CD14-positive monocyte (primary cell): ENCODE data around the gene DENR. TPM values are rescaled to one million over a fixed set of nuclear protein-coding genes. Genes with fewer than 3 reads are reported as not detected.
A peak's percentile ranks its signal among the peaks of the same experiment; 100 is the strongest.

Experiments
- DNase-seq, 3 donors: peaks; one replicate each; pipeline ENCODE4 v3.0.0-alpha.2; 2011 to 2022
- H2AFZ ChIP-seq: 2 replicates; pipeline ENCODE4 v1.6.0; 2012; ENCODE audit warnings: mild to moderate bottlenecking, low read depth, low read length, inconsistent platforms; ENCODE audit not compliant: insufficient read depth, poor library complexity, severe bottlenecking
- H3K27ac ChIP-seq, 2 donors: 1 replicate in 1 of 2; 2 replicates in 1 of 2; pipeline ENCODE4 v1.5.1; 2012 to 2013; ENCODE audit warnings: low read length in 2 of 2, control low read depth in 1 of 2, inconsistent platforms in 1 of 2, low read depth in 1 of 2, mild to moderate bottlenecking in 1 of 2
- H3K27me3 ChIP-seq, 2 donors: one replicate each; pipeline versions ENCODE4 v1.6.0 to v1.6.1; 2011 to 2013; ENCODE audit warnings: low read length in 2 of 2; ENCODE audit not compliant: control insufficient read depth in 2 of 2, insufficient read depth in 2 of 2
- H3K36me3 ChIP-seq, 2 donors: replicated peaks in 1 of 2; 1 replicate in 1 of 2; 2 replicates in 1 of 2; pipeline versions ENCODE4 v1.5.1 to v1.6.1; 2012 to 2013; ENCODE audit warnings: low read length in 2 of 2, control low read depth in 1 of 2, inconsistent platforms in 1 of 2, mild to moderate bottlenecking in 1 of 2; ENCODE audit not compliant: insufficient read depth in 2 of 2, control insufficient read depth in 1 of 2
- H3K4me1 ChIP-seq, 2 donors: 1 replicate in 1 of 2; 2 replicates in 1 of 2; pipeline versions ENCODE4 v1.5.1 to v1.6.1; 2012 to 2013; ENCODE audit warnings: low read length in 2 of 2, control low read depth in 1 of 2, inconsistent platforms in 1 of 2, mild to moderate bottlenecking in 1 of 2, moderate library complexity in 1 of 2; ENCODE audit not compliant: insufficient read depth in 2 of 2, control insufficient read depth in 1 of 2
- H3K4me2 ChIP-seq: replicated peaks from 2 replicates; pipeline ENCODE3; 2012; ENCODE audit warnings: low read length, moderate library complexity, mild to moderate bottlenecking; ENCODE audit not compliant: poor library complexity, severe bottlenecking; ENCODE audit errors: extremely low read depth
- H3K4me3 ChIP-seq, 3 experiments: fragments of 200-600 bp in 1 of 3; sonication (generic) in 1 of 3; replicated peaks in 1 of 3; 1 replicate in 2 of 3; 2 replicates in 1 of 3; pipeline ENCODE4 v1.5.1; 2011 to 2013; ENCODE audit warnings: low read length in 3 of 3, mild to moderate bottlenecking in 3 of 3, control low read depth in 2 of 3, low read depth in 2 of 3, inconsistent platforms in 1 of 3, moderate library complexity in 1 of 3
- H3K79me2 ChIP-seq: 2 replicates; pipeline ENCODE4 v1.6.0; 2012; ENCODE audit warnings: mild to moderate bottlenecking, control low read depth, inconsistent platforms, low read length, moderate library complexity; ENCODE audit not compliant: insufficient read depth
- H3K9ac ChIP-seq: 2 replicates; pipeline ENCODE4 v1.6.0; 2017; ENCODE audit warnings: low read length, mild to moderate bottlenecking; ENCODE audit not compliant: insufficient read depth, poor library complexity, severe bottlenecking
- H3K9me3 ChIP-seq, 2 donors: replicated peaks in 1 of 2; 1 replicate in 1 of 2; 2 replicates in 1 of 2; pipeline versions ENCODE4 v1.5.1 to v1.6.1; 2012 to 2013; ENCODE audit warnings: low read length in 2 of 2, control low read depth in 1 of 2; ENCODE audit not compliant: control insufficient read depth in 1 of 2, insufficient read depth in 1 of 2
- H4K20me1 ChIP-seq: 2 replicates; pipeline ENCODE4 v1.6.0; 2012; ENCODE audit warnings: mild to moderate bottlenecking, low read length, control low read depth, moderate library complexity; ENCODE audit not compliant: insufficient read depth
- H3K27ac Mint-ChIP-seq, 7 donors: one replicate each; pipeline ENCODE4 v1.8.0; 2020; ENCODE audit warnings: mild to moderate bottlenecking in 7 of 7, mixed read lengths in 7 of 7, moderate library complexity in 6 of 7, inconsistent platforms in 2 of 7
- H3K27me3 Mint-ChIP-seq, 3 donors: one replicate each; pipeline ENCODE4 v1.8.0; 2021 to 2022; ENCODE audit warnings: low read depth in 3 of 3, mild to moderate bottlenecking in 3 of 3, mixed read lengths in 3 of 3, moderate library complexity in 3 of 3, inconsistent platforms in 1 of 3
- H3K36me3 Mint-ChIP-seq, 2 donors: one replicate each; pipeline ENCODE4 v1.8.0; 2020; ENCODE audit warnings: mixed read lengths in 2 of 2, inconsistent platforms in 1 of 2, mild to moderate bottlenecking in 1 of 2
- H3K4me1 Mint-ChIP-seq: one replicate; pipeline ENCODE4 v1.8.0; 2020; ENCODE audit warnings: mild to moderate bottlenecking, mixed read lengths
- H3K4me3 Mint-ChIP-seq, 2 donors: one replicate each; pipeline ENCODE4 v1.8.0; 2020; ENCODE audit warnings: mild to moderate bottlenecking in 2 of 2, mixed read lengths in 2 of 2, moderate library complexity in 1 of 2
- H3K9me3 Mint-ChIP-seq, 7 donors: one replicate each; pipeline ENCODE4 v1.8.0; 2020 to 2022; ENCODE audit warnings: mixed read lengths in 7 of 7, mild to moderate bottlenecking in 6 of 7, moderate library complexity in 6 of 7, inconsistent platforms in 2 of 7
- WGBS: methylation state at CpG from one replicate; pipeline ENCODE4 v1.1.5; 2013; ENCODE audit warnings: missing lambda C conversion rate; ENCODE audit not compliant: insufficient coverage; 5-methylcytosine and 5-hydroxymethylcytosine counted together
- intact Hi-C, 2 donors: fragments of 100-400 bp; cut with micrococcal nuclease; formaldehyde crosslinking; loops; one replicate each; pipeline versions ENCODE4 v1.15.0 to v1.15.1; 2023
- polyA plus RNA-seq, 3 donors: library from polyadenylated mRNA; depleted of rRNA in 1 of 3; unstranded in 2 of 3; stranded (reverse) in 1 of 3; fragments of 300-500 nt in 2 of 3; fragments of >200 nt in 1 of 3; fragmentation: Illumina TruSeq in 2 of 3; gene quantifications; 1 replicate in 2 of 3; 2 replicates in 1 of 3; pipeline ENCODE4 v1.2.3, GENCODE V29; 2012 to 2021
- TF ChIP-seq, protein P1 (sequence below): fragments of 200-600 bp; IDR thresholded peaks from one replicate; pipeline ENCODE4 v1.8.0; 2022; ENCODE audit warnings: antibody characterized with exemption, mild to moderate bottlenecking

DENR gene
- polyA plus RNA-seq, 3 donors, result 11.2 to 34.1 (median 32.5) TPM

DNA sequence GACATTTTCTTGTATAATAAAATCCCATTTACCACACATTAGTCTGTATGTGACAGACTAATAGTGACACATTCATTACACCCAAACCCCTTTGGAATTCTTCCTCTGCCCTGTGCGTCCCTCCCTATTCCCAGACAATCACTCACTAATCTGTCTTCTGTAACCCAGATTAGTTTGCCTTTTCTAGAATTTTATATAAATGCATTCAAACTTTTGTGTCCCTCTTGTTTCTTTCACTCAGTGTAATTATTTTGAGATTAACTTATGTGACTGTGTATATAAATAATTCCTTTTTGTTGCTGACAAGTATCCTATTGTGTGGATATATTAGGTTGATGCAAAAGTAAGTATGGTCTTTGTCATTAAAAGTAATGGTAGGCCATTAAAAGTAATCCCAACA lies 55.0 kb downstream of the DENR start:
- intact Hi-C loops, result no loop called here
- TF ChIP-seq, protein P1, sequence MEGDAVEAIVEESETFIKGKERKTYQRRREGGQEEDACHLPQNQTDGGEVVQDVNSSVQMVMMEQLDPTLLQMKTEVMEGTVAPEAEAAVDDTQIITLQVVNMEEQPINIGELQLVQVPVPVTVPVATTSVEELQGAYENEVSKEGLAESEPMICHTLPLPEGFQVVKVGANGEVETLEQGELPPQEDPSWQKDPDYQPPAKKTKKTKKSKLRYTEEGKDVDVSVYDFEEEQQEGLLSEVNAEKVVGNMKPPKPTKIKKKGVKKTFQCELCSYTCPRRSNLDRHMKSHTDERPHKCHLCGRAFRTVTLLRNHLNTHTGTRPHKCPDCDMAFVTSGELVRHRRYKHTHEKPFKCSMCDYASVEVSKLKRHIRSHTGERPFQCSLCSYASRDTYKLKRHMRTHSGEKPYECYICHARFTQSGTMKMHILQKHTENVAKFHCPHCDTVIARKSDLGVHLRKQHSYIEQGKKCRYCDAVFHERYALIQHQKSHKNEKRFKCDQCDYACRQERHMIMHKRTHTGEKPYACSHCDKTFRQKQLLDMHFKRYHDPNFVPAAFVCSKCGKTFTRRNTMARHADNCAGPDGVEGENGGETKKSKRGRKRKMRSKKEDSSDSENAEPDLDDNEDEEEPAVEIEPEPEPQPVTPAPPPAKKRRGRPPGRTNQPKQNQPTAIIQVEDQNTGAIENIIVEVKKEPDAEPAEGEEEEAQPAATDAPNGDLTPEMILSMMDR, result no peak
- no peak overlapping the region for H3K27ac Mint-ChIP-seq
- Histone ChIP-seq H3K79me2 (no peaks in the 10 kb centered on the region), H4K20me1 (no peaks in the 10 kb centered on the region), H2AFZ (no peak overlapping the region), H3K9me3 (peaks cover 0 to 3% of the 10 kb centered on the region in 2 donors), H3K27ac (no peak overlapping the region), H3K4me3 (no peak overlapping the region), H3K36me3 (no peaks in the 10 kb centered on the region), H3K9ac (no peak overlapping the region), H3K4me1 (no peaks in the 10 kb centered on the region), H3K4me2 (no peak overlapping the region), H3K27me3 (no peaks in the 10 kb centered on the region)
- H3K27me3 Mint-ChIP-seq, result peaks cover 0 to 3% (median 0%) of the 10 kb centered on the region in 3 donors
- no peaks in the 10 kb centered on the region for H3K4me1 Mint-ChIP-seq
- WGBS, result no CpG with 5 or more reads among the region's 1 CpG
- no peak overlapping the region for H3K4me3 Mint-ChIP-seq
- H3K9me3 Mint-ChIP-seq, result peaks cover 0 to 4% (median 2%) of the 10 kb centered on the region in 7 donors
- H3K36me3 Mint-ChIP-seq, result no peaks in the 10 kb centered on the region
- no peak for DNase-seq

DNA sequence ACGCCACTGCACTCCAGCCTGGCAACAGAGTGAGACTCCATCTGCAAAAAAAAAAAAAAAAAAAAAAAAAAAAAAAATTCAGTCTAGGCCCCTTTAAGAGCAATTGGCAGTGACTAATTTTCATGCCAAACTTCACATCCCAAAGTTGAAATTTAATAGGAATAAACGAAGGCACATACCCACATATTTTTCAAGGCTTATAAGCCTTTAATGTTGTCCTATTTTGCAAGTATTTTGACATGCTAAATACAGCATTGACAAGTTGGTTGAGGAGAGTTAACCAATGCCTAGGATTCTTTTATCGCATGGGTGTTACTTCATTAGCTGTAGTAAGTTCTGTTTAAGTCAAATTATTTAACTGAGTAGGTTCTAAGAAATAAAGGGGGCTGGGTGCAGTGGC lies 59.2 kb downstream of the DENR start:
- TF ChIP-seq, protein P1, result no peak
- intact Hi-C loops, result no loop called here
- Histone ChIP-seq H4K20me1 (no peaks in the 10 kb centered on the region), H3K79me2 (no peaks in the 10 kb centered on the region), H3K9me3 (peaks cover 0 to 3% of the 10 kb centered on the region in 2 donors), H3K27me3 (no peaks in the 10 kb centered on the region), H3K9ac (no peak overlapping the region), H3K36me3 (no peaks in the 10 kb centered on the region), H3K27ac (no peak overlapping the region), H3K4me1 (no peaks in the 10 kb centered on the region), H3K4me3 (no peak overlapping the region), H3K4me2 (no peak overlapping the region), H2AFZ (no peak overlapping the region)
- Mint-ChIP-seq H3K9me3 (peaks cover 0 to 4% (median 2%) of the 10 kb centered on the region in 7 donors), H3K27me3 (peaks cover 0 to 2% (median 0%) of the 10 kb centered on the region in 3 donors), H3K36me3 (no peaks in the 10 kb centered on the region), H3K4me1 (peaks cover 4% of the 10 kb centered on the region), H3K27ac (peak overlapping the region in 1 of 7 donors; percentile 19), H3K4me3 (no peak overlapping the region)
- no peak for DNase-seq
- WGBS, result 80% methylated on average over 1 of the region's 3 CpGs
